Tibial artery (tissue), 4 donors: ENCODE measurements around the gene DOLK.

Source experiments
- DNase-seq, 2 donors: peaks; one replicate each; pipeline ENCODE4 v3.0.0-alpha.2; 2019
- H3K27ac ChIP-seq, 2 donors: fragments of 200-600 bp; sonication (generic) in 1 of 2; 1 replicate in 1 of 2; 2 replicates in 1 of 2; pipeline ENCODE4 v1.5.1; 2018 to 2019; ENCODE audit warnings: mild to moderate bottlenecking in 1 of 2
- H3K27me3 ChIP-seq, 2 donors: fragments of 200-600 bp; sonication (generic) in 1 of 2; one replicate each; pipeline versions ENCODE4 v1.5.1 to v1.6.0; 2016 to 2019
- H3K36me3 ChIP-seq, 3 donors: fragments of 200-600 bp; sonication (generic) in 2 of 3; one replicate each; pipeline ENCODE4 v1.5.1; 2016 to 2019; ENCODE audit warnings: mild to moderate bottlenecking in 2 of 3
- H3K4me1 ChIP-seq, 4 donors: fragments of 200-600 bp; sonication (generic) in 2 of 4; 1 replicate in 3 of 4; 2 replicates in 1 of 4; pipeline ENCODE4 v1.5.1; 2016 to 2019
- H3K4me3 ChIP-seq, 2 donors: fragments of 200-600 bp; sonication (generic) in 1 of 2; 1 replicate in 1 of 2; 2 replicates in 1 of 2; pipeline ENCODE4 v1.5.1; 2018 to 2019; ENCODE audit warnings: mild to moderate bottlenecking in 2 of 2
- H3K9me3 ChIP-seq, 3 donors: fragments of 200-600 bp; sonication (generic) in 1 of 3; one replicate each; pipeline ENCODE4 v1.5.1; 2016 to 2019
- intact Hi-C: fragments of 100-400 bp; cut with DNase I; formaldehyde crosslinking; loops from one replicate; pipeline ENCODE4 v1.15.0; 2023; ENCODE audit warnings: low total_unique reads
- TF ChIP-seq, protein P1 (sequence below), 2 experiments: fragments of 200-600 bp in 1 of 2; fragments of 450-650 bp in 1 of 2; IDR thresholded peaks; one replicate each; pipeline ENCODE4 v1.5.1; 2017 to 2019; ENCODE audit warnings: antibody characterized with exemption in 2 of 2, mild to moderate bottlenecking in 1 of 2, moderate library complexity in 1 of 2

The DOLK gene

GRCh38 chr9:128898845-128899565, 48.4 kb downstream of the DOLK start:
- intact Hi-C loops, result no loop called here
- Histone ChIP-seq H3K9me3 (no peaks in the 10 kb centered on the region), H3K27me3 (no peaks in the 10 kb centered on the region), H3K4me3 (no peak overlapping the region), H3K4me1 (peaks cover 0 to 70% (median 50%) of the 10 kb centered on the region in 4 donors), H3K27ac (peak overlapping the region; percentile 33 to 56), H3K36me3 (peaks cover 29 to 72% (median 48%) of the 10 kb centered on the region in 3 donors)
- TF ChIP-seq, protein P1, sequence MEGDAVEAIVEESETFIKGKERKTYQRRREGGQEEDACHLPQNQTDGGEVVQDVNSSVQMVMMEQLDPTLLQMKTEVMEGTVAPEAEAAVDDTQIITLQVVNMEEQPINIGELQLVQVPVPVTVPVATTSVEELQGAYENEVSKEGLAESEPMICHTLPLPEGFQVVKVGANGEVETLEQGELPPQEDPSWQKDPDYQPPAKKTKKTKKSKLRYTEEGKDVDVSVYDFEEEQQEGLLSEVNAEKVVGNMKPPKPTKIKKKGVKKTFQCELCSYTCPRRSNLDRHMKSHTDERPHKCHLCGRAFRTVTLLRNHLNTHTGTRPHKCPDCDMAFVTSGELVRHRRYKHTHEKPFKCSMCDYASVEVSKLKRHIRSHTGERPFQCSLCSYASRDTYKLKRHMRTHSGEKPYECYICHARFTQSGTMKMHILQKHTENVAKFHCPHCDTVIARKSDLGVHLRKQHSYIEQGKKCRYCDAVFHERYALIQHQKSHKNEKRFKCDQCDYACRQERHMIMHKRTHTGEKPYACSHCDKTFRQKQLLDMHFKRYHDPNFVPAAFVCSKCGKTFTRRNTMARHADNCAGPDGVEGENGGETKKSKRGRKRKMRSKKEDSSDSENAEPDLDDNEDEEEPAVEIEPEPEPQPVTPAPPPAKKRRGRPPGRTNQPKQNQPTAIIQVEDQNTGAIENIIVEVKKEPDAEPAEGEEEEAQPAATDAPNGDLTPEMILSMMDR (IDR thresholded peaks at IDR 0.05), result no peak
- DNase-seq, result no peak

- Histone ChIP-seq H3K4me3 (no peak overlapping the region), H3K36me3 (peaks cover 29 to 77% (median 53%) of the 10 kb centered on the region in 3 donors), H3K27me3 (no peaks in the 10 kb centered on the region), H3K27ac (peak overlapping the region; percentile 33 to 56), H3K9me3 (no peaks in the 10 kb centered on the region), H3K4me1 (peaks cover 0 to 70% (median 50%) of the 10 kb centered on the region in 4 donors)
- no peak for DNase-seq
- intact Hi-C loops, result no loop called here
- TF ChIP-seq, protein P1 (IDR thresholded peaks at IDR 0.05), result no peak
These were observed 49.0 kb downstream of the DOLK start for GRCh38 chr9:128898382-128898781.

DNA sequence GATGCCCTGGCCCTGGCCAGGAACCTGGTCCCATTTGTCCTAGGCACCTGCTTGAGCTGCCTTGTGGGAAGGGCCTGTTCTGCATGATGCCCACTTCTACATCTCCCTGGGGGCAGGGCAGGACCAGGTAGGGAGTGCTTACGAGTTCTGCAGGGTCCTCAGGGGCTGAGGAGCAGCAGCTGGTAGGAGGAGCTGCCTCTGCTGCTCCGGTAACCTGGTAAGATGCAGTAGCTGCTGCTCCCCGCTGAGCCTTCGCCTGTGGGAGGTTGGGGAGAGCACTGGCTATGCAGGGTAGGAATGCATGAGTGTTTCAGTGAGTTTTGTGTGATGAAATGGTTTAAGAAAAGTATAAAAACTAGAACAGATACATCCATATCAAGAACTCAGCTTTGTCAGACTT, 51.8 kb downstream of the DOLK start:
- no peaks in the 10 kb centered on the region for H3K9me3 ChIP-seq
- intact Hi-C loops, result no loop called here
- H3K4me3 ChIP-seq, result no peak overlapping the region
- no peak for DNase-seq
- H3K4me1 ChIP-seq, result peaks cover 10 to 72% (median 56%) of the 10 kb centered on the region in 4 donors
- TF ChIP-seq, protein P1 (IDR thresholded peaks at IDR 0.05), result no peak
- peaks cover 29 to 64% (median 56%) of the 10 kb centered on the region in 3 donors for H3K36me3 ChIP-seq
- H3K27me3 ChIP-seq, result no peaks in the 10 kb centered on the region
- peak overlapping the region; percentile 89 to 94 for H3K27ac ChIP-seq
